Measurements from ENCODE around the gene CLDN6. TPM values are rescaled to one million over a fixed set of nuclear protein-coding genes. Genes with fewer than 3 reads are reported as not detected.

Gene CLDN6
- total RNA-seq, 1 donor from 2014 or later = 31.1 TPM

- Mint-ChIP-seq H3K4me1 (ENCODE audit: low read depth, unreplicated experiment) (peaks cover 15% of the 10 kb centered on the region), H3K27me3 (ENCODE audit: unreplicated experiment) (peaks cover 16% of the 10 kb centered on the region), H3K36me3 (ENCODE audit: unreplicated experiment) (no peaks in the 10 kb centered on the region), H3K9me3 (ENCODE audit: unreplicated experiment) (peaks cover 2% of the 10 kb centered on the region), H3K4me3 (ENCODE audit: unreplicated experiment) (peak overlapping the region; percentile 30), H3K27ac (ENCODE audit: unreplicated experiment) (peak overlapping the region; percentile 52)
- DNase-seq = peak; percentile 59
- TF ChIP-seq CTCF (IDR thresholded peaks at IDR 0.05; ENCODE audit: partially characterized antibody, unreplicated experiment) = no peak
These were observed 8.9 kb upstream of the CLDN6 start for GRCh38 chr16:3026609-3027488.

- Mint-ChIP-seq H3K27me3 (ENCODE audit: unreplicated experiment) (peaks cover 18% of the 10 kb centered on the region), H3K4me1 (ENCODE audit: low read depth, unreplicated experiment) (peaks cover 20% of the 10 kb centered on the region), H3K4me3 (ENCODE audit: unreplicated experiment) (no peak overlapping the region), H3K36me3 (ENCODE audit: unreplicated experiment) (no peaks in the 10 kb centered on the region), H3K9me3 (ENCODE audit: unreplicated experiment) (peaks cover 2% of the 10 kb centered on the region), H3K27ac (ENCODE audit: unreplicated experiment) (no peak overlapping the region)
- no peak for DNase-seq
- TF ChIP-seq CTCF (IDR thresholded peaks at IDR 0.05; ENCODE audit: partially characterized antibody, unreplicated experiment) = no peak
These were observed 8.0 kb upstream of the CLDN6 start for GRCh38 chr16:3026003-3026378.

DNA sequence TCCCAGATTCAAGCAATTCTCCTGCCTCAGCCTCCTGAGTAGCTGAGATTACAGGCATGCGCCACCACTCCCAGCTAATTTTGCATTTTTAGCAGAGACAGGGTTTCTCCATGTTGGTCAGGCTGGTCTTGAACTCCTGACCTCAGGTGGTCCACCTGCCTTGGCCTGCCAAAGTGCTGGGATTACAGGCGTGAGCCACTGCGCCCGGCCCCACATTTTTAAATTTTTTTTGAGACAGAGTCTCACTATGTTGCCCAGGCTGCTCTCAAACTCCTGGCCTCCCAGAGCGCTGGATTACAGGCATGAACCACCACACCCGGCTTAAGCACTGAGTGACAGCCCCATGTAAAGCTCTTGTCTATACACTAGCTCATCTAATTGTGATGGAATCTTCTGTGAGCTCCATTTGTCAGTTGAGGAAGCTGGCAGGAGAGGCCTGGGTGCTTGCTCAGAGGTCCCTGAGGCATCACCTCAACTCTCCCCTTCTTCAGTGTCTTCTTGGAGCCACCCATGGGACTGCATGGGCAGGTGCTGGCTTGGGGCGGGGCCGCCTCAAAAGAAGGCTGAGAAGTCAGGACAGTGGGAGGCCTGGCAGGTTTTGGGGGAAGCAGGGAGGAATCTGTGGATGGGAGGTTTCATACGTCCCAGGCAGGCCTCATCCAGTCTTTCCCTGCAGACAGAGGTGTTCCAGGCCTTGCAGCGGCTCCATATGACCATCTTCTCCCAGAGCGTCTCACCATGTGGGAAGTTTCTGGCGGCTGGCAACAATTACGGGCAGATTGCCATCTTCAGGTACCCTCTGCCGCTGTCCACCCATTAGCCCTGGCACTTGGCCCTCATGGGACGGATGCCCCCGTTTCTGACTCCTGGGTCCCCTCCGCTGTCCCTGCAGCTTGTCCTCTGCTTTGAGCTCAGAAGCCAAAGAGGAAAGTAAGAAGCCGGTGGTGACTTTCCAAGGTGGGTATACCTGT is 7.3 kb upstream of the CLDN6 start:
- H3K9me3 Mint-ChIP-seq (ENCODE audit: unreplicated experiment) = peaks cover 2% of the 10 kb centered on the region
- H3K4me1 Mint-ChIP-seq (ENCODE audit: low read depth, unreplicated experiment) = peaks cover 20% of the 10 kb centered on the region
- no peak overlapping the region for H3K4me3 Mint-ChIP-seq (ENCODE audit: unreplicated experiment)
- no peak for DNase-seq
- no peak overlapping the region for H3K27ac Mint-ChIP-seq (ENCODE audit: unreplicated experiment)
- no peak for TF ChIP-seq CTCF (IDR thresholded peaks at IDR 0.05; ENCODE audit: partially characterized antibody, unreplicated experiment)
- no peaks in the 10 kb centered on the region for H3K36me3 Mint-ChIP-seq (ENCODE audit: unreplicated experiment)
- peaks cover 17% of the 10 kb centered on the region for H3K27me3 Mint-ChIP-seq (ENCODE audit: unreplicated experiment)

GRCh38 chr16:3023669-3024478 is 5.9 kb upstream of the CLDN6 start, which contains the start of the genes HCFC1R1 and THOC6:
Gene HCFC1R1 (minus strand): TSS chr16:3023942. CDS start chr16:3023941, 1 bp downstream.
Gene THOC6 (plus strand): TSS chr16:3024035. CDS start chr16:3024327, 292 bp downstream.
- no peaks in the 10 kb centered on the region for H3K36me3 Mint-ChIP-seq (ENCODE audit: unreplicated experiment)

More at GRCh38 chr16:3023669-3024478, 5.9 kb upstream of the CLDN6 start, which contains the start of the genes HCFC1R1 and THOC6:
- Mint-ChIP-seq H3K27me3 (ENCODE audit: unreplicated experiment) (peaks cover 13% of the 10 kb centered on the region), H3K9me3 (ENCODE audit: unreplicated experiment) (peaks cover 2% of the 10 kb centered on the region), H3K27ac (ENCODE audit: unreplicated experiment) (peak within 1 kb of the TSS; percentile 96), H3K4me3 (ENCODE audit: unreplicated experiment) (peak within 1 kb of the TSS; percentile 90), H3K4me1 (ENCODE audit: low read depth, unreplicated experiment) (peaks cover 18% of the 10 kb centered on the region)
- TF ChIP-seq CTCF (IDR thresholded peaks at IDR 0.05; ENCODE audit: partially characterized antibody, unreplicated experiment) = no peak
- peak; percentile 95 for DNase-seq

Data from glutamatergic neuron (in vitro differentiated cells).